GM18499 (cell line): ENCODE data around the gene MAGI2.

ENCODE experiments used
- ATAC-seq: cut with Tn5 transposase; IDR thresholded peaks from one replicate; pipeline ENCODE4 v1.9.1; 2021; ENCODE audit warnings: moderate number of reproducible peaks; ENCODE audit not compliant: insufficient read depth, unreplicated experiment

The MAGI2 gene

GRCh38 chr7:79398138-79398749 is 55.2 kb downstream of the MAGI2 start:
- ATAC-seq, result no peak

- no peak for ATAC-seq
These were observed 66.6 kb downstream of the MAGI2 start for GRCh38 chr7:79386688-79387422.

GRCh38 chr7:79381921-79382320 is 71.5 kb downstream of the MAGI2 start:
- ATAC-seq, result no peak

- ATAC-seq, result no peak
These were observed 76.4 kb downstream of the MAGI2 start for GRCh38 chr7:79377097-79377496.

GRCh38 chr7:79376299-79377025 is 77.0 kb downstream of the MAGI2 start:
- no peak for ATAC-seq

- no peak for ATAC-seq
These were observed 92.3 kb downstream of the MAGI2 start for GRCh38 chr7:79361214-79361613.

GRCh38 chr7:79359827-79360226 is 93.6 kb downstream of the MAGI2 start:
- ATAC-seq, result no peak

GRCh38 chr7:79357101-79357500 is 96.4 kb downstream of the MAGI2 start:
- no peak for ATAC-seq

- no peak for ATAC-seq
These were observed 99.6 kb downstream of the MAGI2 start for GRCh38 chr7:79353720-79354468.

- no peak for ATAC-seq
These were observed 101.1 kb downstream of the MAGI2 start for GRCh38 chr7:79352323-79352722.

GRCh38 chr7:79347351-79347750 is 106.1 kb downstream of the MAGI2 start:
- no peak for ATAC-seq

GRCh38 chr7:79341902-79342301 is 111.6 kb downstream of the MAGI2 start:
- ATAC-seq, result no peak

- no peak for ATAC-seq
These were observed 113.3 kb downstream of the MAGI2 start for GRCh38 chr7:79340212-79340611.

GRCh38 chr7:79339208-79339925 is 114.1 kb downstream of the MAGI2 start:
- ATAC-seq, result no peak

GRCh38 chr7:79337717-79338116 is 115.8 kb downstream of the MAGI2 start:
- ATAC-seq, result no peak

- ATAC-seq, result no peak
These were observed 118.6 kb downstream of the MAGI2 start for GRCh38 chr7:79334841-79335240.

- ATAC-seq, result no peak
These were observed 119.1 kb downstream of the MAGI2 start for GRCh38 chr7:79334334-79334733.

- ATAC-seq, result no peak
These were observed 121.4 kb downstream of the MAGI2 start for GRCh38 chr7:79332091-79332490.

- no peak for ATAC-seq
These were observed 124.0 kb downstream of the MAGI2 start for GRCh38 chr7:79329464-79329863.
